Right atrium auricular region (tissue), 2 donors: ENCODE measurements around the gene TPD52L2. TPM values are rescaled to one million over a fixed set of nuclear protein-coding genes. Genes with fewer than 3 reads are reported as not detected.
"Not testable (repeated sequence)": the region's sequence is repeated elsewhere in the genome, so short reads cannot be mapped to it uniquely, and the experiment has no call there.

ENCODE experiments used
- DNase-seq: peaks from one replicate; pipeline ENCODE4 v3.0.0-alpha.2; 2019; ENCODE audit warnings: low spot score
- H3K27ac ChIP-seq, 2 donors: fragments of 200-600 bp; sonication (generic); 1 replicate in 1 of 2; 2 replicates in 1 of 2; pipeline ENCODE4 v1.5.1; 2016 to 2019
- H3K27me3 ChIP-seq, 2 donors: fragments of 200-600 bp; sonication (generic); one replicate each; pipeline versions ENCODE4 v1.5.1 to v1.6.0; 2017 to 2019
- H3K36me3 ChIP-seq: fragments of 200-600 bp; sonication (generic); one replicate; pipeline ENCODE4 v1.5.1; 2016
- H3K4me1 ChIP-seq, 2 donors: fragments of 200-600 bp; sonication (generic); one replicate each; pipeline versions ENCODE4 v1.5.1 to v1.6.0; 2017 to 2019
- H3K4me3 ChIP-seq, 2 donors: fragments of 200-600 bp; sonication (generic); 1 replicate in 1 of 2; 2 replicates in 1 of 2; pipeline ENCODE4 v1.5.1; 2017 to 2019; ENCODE audit warnings: mild to moderate bottlenecking in 1 of 2, moderate library complexity in 1 of 2
- H3K9me3 ChIP-seq, 2 donors: fragments of 200-600 bp; sonication (generic); one replicate each; pipeline ENCODE4 v1.5.1; 2019
- total RNA-seq, 2 donors: library from RNA; depleted of rRNA; stranded (reverse); fragments of >200 nt; gene quantifications; one replicate each; pipeline ENCODE4 v1.1.0, GENCODE V29; 2016
- TF ChIP-seq, protein P1 (sequence below), 2 donors: fragments of 200-600 bp; sonication (generic); IDR thresholded peaks; one replicate each; pipeline ENCODE4 v1.5.1; 2019; ENCODE audit warnings: antibody characterized with exemption in 2 of 2

The TPD52L2 gene
- total RNA-seq, 2 donors from 2014 or later, result 80.6 to 84.0 TPM

DNA sequence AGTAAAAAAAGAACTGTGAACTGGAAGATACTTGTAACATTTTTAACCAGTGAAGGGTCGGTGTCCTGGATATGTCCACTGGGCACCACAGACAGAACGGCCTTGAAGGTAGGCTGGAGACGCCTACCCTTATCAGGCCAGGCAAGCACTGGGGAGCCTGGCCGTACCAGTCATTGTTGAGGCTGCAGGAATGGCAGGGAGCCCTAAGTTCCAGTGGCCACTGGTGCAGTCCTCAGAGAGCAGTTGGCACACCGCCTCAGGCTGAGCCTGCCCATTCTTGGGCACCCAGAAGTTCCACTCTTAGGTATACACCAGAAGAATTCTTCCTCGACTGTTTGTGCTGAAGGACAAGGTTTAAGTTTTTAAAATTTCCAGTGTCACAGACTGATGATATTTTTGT, 50.4 kb downstream of the TPD52L2 start:
- no peak for DNase-seq

DNA sequence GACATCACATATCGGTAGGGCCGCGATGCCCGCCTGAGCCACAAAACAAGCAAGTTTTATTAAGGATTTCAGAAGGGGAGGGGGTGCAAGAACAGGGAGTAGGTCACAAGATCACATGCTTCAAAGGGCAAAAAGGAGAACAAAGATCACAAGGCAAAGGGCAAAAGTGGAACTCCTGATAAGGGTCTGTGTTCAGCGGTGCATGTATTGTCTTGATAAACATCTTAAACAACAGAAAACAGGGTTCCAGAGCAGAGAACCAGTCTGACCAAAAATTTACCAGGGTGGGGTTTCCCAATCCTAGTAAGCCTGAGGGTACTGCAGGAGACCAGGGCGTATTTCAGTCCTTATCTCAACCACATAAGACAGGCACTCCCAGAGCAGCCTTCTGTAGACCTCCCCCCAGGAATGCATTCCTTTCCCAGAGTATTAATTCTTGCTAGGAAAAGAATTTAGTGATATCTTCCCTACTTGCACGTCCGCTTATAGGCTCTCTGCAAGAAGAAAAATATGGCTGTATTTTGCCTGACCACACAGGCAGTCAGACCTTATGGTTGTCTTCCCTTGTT, 51.4 kb downstream of the TPD52L2 start:
- not testable (repeated sequence) for DNase-seq, H3K9me3 ChIP-seq, H3K27me3 ChIP-seq, H3K27ac ChIP-seq, H3K4me3 ChIP-seq
- Histone ChIP-seq H3K4me1 (peaks cover 0 to 10% of the 10 kb centered on the region in 2 donors), H3K36me3 (peaks cover 14% of the 10 kb centered on the region)

More for the DNA sequence above, 50.4 kb downstream of the TPD52L2 start:
- TF ChIP-seq, protein P1, sequence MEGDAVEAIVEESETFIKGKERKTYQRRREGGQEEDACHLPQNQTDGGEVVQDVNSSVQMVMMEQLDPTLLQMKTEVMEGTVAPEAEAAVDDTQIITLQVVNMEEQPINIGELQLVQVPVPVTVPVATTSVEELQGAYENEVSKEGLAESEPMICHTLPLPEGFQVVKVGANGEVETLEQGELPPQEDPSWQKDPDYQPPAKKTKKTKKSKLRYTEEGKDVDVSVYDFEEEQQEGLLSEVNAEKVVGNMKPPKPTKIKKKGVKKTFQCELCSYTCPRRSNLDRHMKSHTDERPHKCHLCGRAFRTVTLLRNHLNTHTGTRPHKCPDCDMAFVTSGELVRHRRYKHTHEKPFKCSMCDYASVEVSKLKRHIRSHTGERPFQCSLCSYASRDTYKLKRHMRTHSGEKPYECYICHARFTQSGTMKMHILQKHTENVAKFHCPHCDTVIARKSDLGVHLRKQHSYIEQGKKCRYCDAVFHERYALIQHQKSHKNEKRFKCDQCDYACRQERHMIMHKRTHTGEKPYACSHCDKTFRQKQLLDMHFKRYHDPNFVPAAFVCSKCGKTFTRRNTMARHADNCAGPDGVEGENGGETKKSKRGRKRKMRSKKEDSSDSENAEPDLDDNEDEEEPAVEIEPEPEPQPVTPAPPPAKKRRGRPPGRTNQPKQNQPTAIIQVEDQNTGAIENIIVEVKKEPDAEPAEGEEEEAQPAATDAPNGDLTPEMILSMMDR (IDR thresholded peaks at IDR 0.05), result no peak
- Histone ChIP-seq H3K4me1 (peaks cover 0 to 19% of the 10 kb centered on the region in 2 donors), H3K27me3 (no peaks in the 10 kb centered on the region), H3K36me3 (peaks cover 11% of the 10 kb centered on the region), H3K27ac (no peak overlapping the region), H3K9me3 (no peaks in the 10 kb centered on the region), H3K4me3 (no peak overlapping the region)

DNA sequence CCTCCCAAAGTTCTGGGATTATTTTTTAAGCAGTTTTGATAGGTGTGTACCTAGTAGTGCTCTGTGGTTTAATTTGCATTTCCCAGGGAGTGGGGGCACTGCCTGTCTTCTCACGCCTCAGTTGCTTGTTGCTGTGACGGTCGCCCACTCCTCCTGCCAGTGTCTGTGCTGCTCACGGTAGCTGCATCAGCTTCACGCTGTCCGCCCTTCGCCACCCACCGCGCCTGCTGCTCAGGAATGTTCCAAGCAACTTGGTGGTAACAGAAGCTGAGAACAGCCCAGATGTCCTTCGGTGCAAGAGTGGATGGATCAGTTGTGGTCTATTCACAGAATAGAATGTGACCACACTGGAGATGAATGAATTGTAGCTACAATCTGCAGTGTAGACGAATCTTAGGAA, 52.7 kb downstream of the TPD52L2 start:
- Histone ChIP-seq H3K4me1 (peaks cover 0 to 8% of the 10 kb centered on the region in 2 donors), H3K4me3 (no peak overlapping the region), H3K27ac (no peak overlapping the region), H3K27me3 (no peaks in the 10 kb centered on the region), H3K9me3 (no peaks in the 10 kb centered on the region), H3K36me3 (peaks cover 20% of the 10 kb centered on the region)
- TF ChIP-seq, protein P1 (IDR thresholded peaks at IDR 0.05), result no peak
- no peak for DNase-seq

DNA sequence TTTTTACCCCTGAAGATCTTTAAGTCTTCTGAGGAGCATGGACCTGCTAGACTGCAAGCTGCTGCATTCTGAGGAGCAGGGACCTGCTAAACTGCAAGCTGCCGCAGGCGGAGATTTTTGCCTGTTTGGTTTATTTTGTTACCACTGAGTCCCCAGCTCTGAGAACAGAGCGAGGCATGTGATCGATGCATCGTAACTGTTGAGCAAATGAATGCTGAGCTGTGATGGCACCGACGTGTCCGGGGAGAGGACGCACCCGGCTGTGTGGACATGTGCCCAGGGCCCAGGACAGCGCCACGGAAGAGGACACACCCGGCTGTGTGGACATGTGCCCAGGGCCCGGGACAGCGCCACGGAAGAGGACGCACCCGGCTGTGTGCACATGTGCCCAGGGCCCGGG, 54.1 kb downstream of the TPD52L2 start:
- peaks cover 0 to 11% of the 10 kb centered on the region in 2 donors for H3K4me1 ChIP-seq
- peaks cover 20% of the 10 kb centered on the region for H3K36me3 ChIP-seq
- no peak overlapping the region for H3K27ac ChIP-seq
- H3K9me3 ChIP-seq, result no peaks in the 10 kb centered on the region
- TF ChIP-seq, protein P1 (IDR thresholded peaks at IDR 0.05), result no peak
- H3K4me3 ChIP-seq, result no peak overlapping the region
- no peaks in the 10 kb centered on the region for H3K27me3 ChIP-seq
- no peak for DNase-seq

DNA sequence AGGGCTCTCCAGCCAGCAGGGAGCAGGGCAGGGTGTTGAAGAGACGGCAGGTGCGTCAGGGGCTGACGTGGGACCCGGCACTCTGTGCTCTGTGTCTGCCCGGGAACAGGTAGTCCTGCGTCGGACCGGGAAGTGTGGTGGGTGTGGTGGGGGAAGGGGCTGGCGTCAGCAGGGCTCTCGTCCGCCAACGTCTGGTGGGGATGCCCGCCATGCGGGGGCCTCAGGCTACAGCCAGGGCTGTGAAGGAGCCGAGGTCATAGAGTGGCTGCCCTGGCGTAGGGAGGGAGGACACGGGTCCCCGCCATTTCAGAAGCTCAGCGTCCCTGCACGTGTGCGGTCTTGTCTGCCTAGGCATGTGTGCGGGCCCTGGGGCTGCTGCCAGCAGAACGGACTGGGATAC, 55.2 kb downstream of the TPD52L2 start:
- peaks cover 0 to 6% of the 10 kb centered on the region in 2 donors for H3K4me1 ChIP-seq
- TF ChIP-seq, protein P1 (IDR thresholded peaks at IDR 0.05), result no peak
- DNase-seq, result no peak
- peaks cover 20% of the 10 kb centered on the region for H3K36me3 ChIP-seq
- H3K9me3 ChIP-seq, result no peaks in the 10 kb centered on the region
- no peak overlapping the region for H3K4me3 ChIP-seq
- no peaks in the 10 kb centered on the region for H3K27me3 ChIP-seq
- H3K27ac ChIP-seq, result no peak overlapping the region

DNA sequence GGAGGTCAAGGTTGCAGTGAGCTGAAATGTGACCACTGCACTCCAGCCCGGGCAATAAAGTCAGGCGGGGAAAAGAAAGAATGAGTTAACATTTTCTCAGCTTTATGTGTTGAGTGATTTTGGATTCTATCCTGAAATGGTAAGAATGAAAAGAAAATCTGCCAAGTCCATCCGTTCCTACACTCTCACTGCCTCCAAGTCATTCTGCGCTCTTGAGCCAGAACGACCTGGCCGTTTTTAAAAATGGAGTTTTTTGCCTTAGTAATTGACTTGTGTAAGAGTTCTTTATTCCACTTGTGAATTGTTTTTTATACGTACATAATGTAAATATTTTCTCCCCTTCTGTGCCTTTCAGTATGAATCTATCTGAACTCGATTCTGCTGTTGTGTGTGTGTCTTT, 58.6 kb downstream of the TPD52L2 start:
- H3K27ac ChIP-seq, result no peak overlapping the region
- peaks cover 17% of the 10 kb centered on the region for H3K36me3 ChIP-seq
- TF ChIP-seq, protein P1 (IDR thresholded peaks at IDR 0.05), result no peak

More for the DNA sequence above, 58.6 kb downstream of the TPD52L2 start:
- Histone ChIP-seq H3K4me3 (no peak overlapping the region), H3K27me3 (no peaks in the 10 kb centered on the region), H3K4me1 (peaks cover 0 to 3% of the 10 kb centered on the region in 2 donors), H3K9me3 (no peaks in the 10 kb centered on the region)
- no peak for DNase-seq
